ENCODE data around the gene TNFRSF25. TPM values are rescaled to one million over a fixed set of nuclear protein-coding genes. Genes with fewer than 3 reads are reported as not detected.
"Not testable (repeated sequence)": the region's sequence is repeated elsewhere in the genome, so short reads cannot be mapped to it uniquely, and the experiment has no call there.

TNFRSF25 gene
- total RNA-seq, 1 donor from 2014 or later = 26.1 TPM

DNA sequence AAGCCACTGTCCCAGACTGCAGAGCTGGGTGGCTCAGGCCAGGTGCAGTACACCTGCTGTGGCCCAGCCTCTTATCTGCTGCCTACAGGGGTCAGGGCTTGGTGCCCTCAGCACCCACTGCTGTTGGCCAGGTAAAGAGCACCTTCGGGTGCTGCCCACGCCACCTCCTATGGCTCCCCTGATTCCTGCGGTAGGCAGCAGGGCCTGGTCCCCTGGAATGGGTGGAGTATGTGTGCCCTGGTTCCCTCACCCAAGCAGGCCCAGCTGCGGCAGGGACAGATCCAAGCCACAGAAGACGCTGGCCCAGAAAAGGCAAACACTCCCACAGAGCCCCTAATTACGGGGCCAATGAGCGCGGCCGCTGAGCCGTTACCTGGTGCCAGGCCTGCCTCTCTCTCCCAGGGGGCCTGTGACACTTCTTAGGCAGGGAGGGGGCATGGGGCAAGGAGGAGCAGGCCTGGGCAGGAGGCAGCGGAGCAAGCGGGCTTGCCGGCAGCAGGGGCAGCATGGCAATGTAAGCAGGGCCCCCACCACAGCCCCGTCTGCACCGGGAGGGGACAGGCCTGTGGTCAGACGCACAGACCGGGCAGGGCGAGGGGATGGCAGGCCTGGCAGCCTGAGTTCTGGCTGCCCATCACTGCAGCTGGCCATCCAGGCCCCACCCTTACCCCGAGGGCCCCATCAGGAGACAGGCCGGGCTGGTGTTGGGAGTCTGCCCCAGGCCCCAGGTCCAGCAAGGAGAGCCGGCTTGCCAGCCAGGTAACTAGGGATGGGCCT, 22.4 kb downstream of the TNFRSF25 start:
- DNase-seq (ENCODE audit: low read depth, low spot score) = no peak
- Mint-ChIP-seq H3K27ac (ENCODE audit: unreplicated experiment) (no peak overlapping the region), H3K36me3 (ENCODE audit: low read depth) (no peaks in the 10 kb centered on the region), H3K9me3 (no peaks in the 10 kb centered on the region), H3K4me3 (no peak overlapping the region), H3K4me1 (peaks cover 12% of the 10 kb centered on the region), H3K27me3 (ENCODE audit: low read depth) (peaks cover 49% of the 10 kb centered on the region)
- no peak for TF ChIP-seq CTCF (conservative IDR thresholded peaks at IDR 0.05)

- Mint-ChIP-seq H3K27me3 (ENCODE audit: low read depth) (peaks cover 48% of the 10 kb centered on the region), H3K36me3 (ENCODE audit: low read depth) (no peaks in the 10 kb centered on the region), H3K4me1 (peaks cover 18% of the 10 kb centered on the region), H3K9me3 (no peaks in the 10 kb centered on the region), H3K4me3 (no peak overlapping the region), H3K27ac (ENCODE audit: unreplicated experiment) (no peak overlapping the region)
- TF ChIP-seq CTCF (conservative IDR thresholded peaks at IDR 0.05) = no peak
- DNase-seq (ENCODE audit: low read depth, low spot score) = no peak
Measured at GRCh38 chr1:6441586-6441985, 24.4 kb downstream of the TNFRSF25 start.

GRCh38 chr1:6440198-6441126, 25.5 kb downstream of the TNFRSF25 start:
- TF ChIP-seq CTCF (conservative IDR thresholded peaks at IDR 0.05) = peak; percentile 60
- no peaks in the 10 kb centered on the region for H3K36me3 Mint-ChIP-seq (ENCODE audit: low read depth)
- H3K4me1 Mint-ChIP-seq = peaks cover 18% of the 10 kb centered on the region
- no peaks in the 10 kb centered on the region for H3K9me3 Mint-ChIP-seq
- no peak overlapping the region for H3K4me3 Mint-ChIP-seq
- no peak for DNase-seq (ENCODE audit: low read depth, low spot score)
- peaks cover 41% of the 10 kb centered on the region for H3K27me3 Mint-ChIP-seq (ENCODE audit: low read depth)
- no peak overlapping the region for H3K27ac Mint-ChIP-seq (ENCODE audit: unreplicated experiment)

DNA sequence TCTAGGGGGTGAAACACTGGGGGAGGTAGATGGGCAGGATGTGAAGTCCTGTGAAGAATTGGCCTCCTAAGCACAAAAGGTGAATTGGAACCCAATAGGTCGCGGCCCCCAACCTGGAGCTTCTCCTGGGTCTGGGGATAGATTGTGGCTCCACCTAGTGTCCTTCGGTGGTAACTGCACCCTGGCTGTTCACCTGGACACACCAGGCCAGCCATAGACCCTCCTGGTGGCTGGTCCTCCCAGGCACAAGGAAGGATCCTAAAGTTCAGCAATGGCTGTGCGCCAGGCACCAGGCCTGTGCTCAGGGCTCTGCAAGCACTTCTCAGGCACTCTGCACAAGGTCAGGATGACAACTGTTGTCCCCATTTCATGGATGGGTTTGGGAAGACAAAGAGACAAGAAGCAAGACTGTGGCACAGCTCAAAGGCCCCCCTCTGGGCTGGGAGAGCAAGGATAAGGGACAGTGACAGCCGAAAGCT, 27.9 kb downstream of the TNFRSF25 start:
- no peak overlapping the region for H3K27ac Mint-ChIP-seq (ENCODE audit: unreplicated experiment)
- H3K4me1 Mint-ChIP-seq = peaks cover 17% of the 10 kb centered on the region
- TF ChIP-seq CTCF (conservative IDR thresholded peaks at IDR 0.05) = peak; percentile 92
- peak; percentile 63 for DNase-seq (ENCODE audit: low read depth, low spot score)
- peaks cover 45% of the 10 kb centered on the region for H3K27me3 Mint-ChIP-seq (ENCODE audit: low read depth)
- peak overlapping the region; percentile 69 for H3K4me3 Mint-ChIP-seq
- no peaks in the 10 kb centered on the region for H3K36me3 Mint-ChIP-seq (ENCODE audit: low read depth)
- no peaks in the 10 kb centered on the region for H3K9me3 Mint-ChIP-seq

DNA sequence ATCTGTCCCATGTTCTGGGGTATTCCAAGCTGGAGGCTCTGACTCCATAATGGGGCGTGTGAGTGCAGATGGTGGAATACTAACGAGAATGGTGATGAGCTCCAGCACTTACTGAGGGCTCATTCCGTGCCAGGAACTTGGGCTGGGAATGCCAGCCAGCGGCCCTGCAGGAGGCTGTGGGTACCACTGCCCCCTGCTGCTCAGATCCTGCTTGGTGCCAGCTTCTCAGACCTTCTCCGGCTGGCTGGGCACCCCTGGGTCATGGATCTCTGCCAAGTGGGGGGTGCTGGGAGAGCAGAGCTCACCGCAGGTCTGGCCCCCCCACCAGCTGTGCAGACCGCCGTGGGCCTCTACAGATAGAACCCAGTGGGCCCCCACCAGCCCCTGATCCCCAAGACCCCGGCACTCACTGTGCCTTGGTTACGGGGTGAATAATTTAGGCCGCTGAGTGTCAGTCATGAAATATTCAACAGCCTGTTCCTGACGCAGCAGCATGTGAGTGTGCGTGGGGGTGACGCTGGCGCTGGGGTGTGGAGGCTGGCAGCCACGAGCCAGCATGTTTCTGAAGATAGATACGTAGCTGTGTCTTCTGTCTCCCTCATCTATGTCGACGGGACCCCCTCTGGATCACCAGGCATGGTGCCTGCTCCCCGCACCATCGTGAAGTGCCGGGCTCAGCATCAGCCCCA, 28.8 kb downstream of the TNFRSF25 start:
- H3K9me3 Mint-ChIP-seq; H3K27ac Mint-ChIP-seq (ENCODE audit: unreplicated experiment); DNase-seq (ENCODE audit: low read depth, low spot score); H3K4me3 Mint-ChIP-seq; H3K36me3 Mint-ChIP-seq (ENCODE audit: low read depth): not testable (repeated sequence)
- Mint-ChIP-seq H3K27me3 (ENCODE audit: low read depth) (peaks cover 43% of the 10 kb centered on the region), H3K4me1 (peaks cover 17% of the 10 kb centered on the region)

GRCh38 chr1:6436277-6436676, 29.7 kb downstream of the TNFRSF25 start:
- H3K9me3 Mint-ChIP-seq; H3K4me3 Mint-ChIP-seq; DNase-seq (ENCODE audit: low read depth, low spot score); H3K36me3 Mint-ChIP-seq (ENCODE audit: low read depth); H3K27ac Mint-ChIP-seq (ENCODE audit: unreplicated experiment): not testable (repeated sequence)
- H3K4me1 Mint-ChIP-seq = peaks cover 17% of the 10 kb centered on the region
- H3K27me3 Mint-ChIP-seq (ENCODE audit: low read depth) = peaks cover 34% of the 10 kb centered on the region

All from neural crest cell (in vitro differentiated cells).